Measurements from ENCODE around the gene TCERG1.

DNA sequence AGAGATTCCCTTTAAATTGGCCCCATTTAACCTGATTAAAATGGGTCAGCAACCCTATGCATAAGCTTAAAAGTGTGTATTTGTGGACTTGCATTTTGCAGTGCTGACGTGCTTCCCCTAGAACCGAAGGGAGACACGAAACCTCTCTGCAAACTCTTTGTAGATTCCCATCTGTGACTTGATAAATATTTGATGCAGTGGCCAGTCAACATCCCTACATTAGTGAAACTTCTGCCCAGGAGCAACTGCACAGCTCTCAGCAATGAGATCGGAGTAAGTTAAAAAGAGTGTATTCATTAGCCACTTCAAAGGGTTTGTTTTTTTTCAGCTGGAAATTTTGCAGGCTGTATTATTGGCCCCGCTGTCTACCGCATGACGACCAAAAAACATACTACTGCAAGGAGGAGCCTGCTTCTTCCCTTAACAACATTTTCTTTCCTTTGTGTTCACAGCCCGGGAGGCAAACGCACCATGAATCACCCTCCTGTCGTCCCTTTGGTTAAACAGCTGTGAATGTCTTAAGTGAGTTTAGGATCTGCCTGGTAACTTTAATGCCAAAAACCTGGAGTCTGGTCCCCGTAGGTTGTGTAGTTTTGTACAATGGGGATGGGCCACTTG, 38.0 kb upstream of the TCERG1 start:
- TF ChIP-seq POLR2AphosphoS5 (IDR thresholded peaks at IDR 0.05; ENCODE audit: borderline replicate concordance, low read depth, low read length) (peak; percentile 28; the same call in 1 of the 2 replicates), EZH2 (IDR thresholded peaks at IDR 0.05) (no peak)
